ENCODE measurements around the gene MYO19.

DNA sequence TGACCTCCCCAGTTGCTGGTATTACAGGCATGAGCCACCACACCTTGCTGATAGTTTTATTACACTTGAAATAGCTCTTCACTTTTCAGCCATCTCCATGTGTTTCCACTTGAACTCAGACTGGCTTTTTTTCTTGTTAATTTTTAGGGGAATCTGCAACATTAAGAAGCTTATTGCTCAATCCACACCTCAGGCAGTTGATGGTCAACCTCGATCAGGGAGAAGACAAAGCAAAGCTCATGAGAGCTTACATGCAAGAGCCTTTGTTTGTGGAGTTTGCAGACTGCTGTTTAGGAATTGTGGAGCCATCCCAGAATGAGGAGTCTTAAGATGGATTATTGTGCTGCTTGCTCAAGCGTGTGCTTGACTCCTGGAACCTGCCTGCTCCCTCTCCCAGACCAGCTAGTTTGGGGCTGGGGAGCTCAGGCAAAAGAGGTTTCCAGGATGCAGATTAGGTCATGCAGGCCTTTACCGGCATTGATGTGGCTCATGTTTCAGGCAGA lies 39.5 kb downstream of the MYO19 start:
- TF ChIP-seq, protein P1, sequence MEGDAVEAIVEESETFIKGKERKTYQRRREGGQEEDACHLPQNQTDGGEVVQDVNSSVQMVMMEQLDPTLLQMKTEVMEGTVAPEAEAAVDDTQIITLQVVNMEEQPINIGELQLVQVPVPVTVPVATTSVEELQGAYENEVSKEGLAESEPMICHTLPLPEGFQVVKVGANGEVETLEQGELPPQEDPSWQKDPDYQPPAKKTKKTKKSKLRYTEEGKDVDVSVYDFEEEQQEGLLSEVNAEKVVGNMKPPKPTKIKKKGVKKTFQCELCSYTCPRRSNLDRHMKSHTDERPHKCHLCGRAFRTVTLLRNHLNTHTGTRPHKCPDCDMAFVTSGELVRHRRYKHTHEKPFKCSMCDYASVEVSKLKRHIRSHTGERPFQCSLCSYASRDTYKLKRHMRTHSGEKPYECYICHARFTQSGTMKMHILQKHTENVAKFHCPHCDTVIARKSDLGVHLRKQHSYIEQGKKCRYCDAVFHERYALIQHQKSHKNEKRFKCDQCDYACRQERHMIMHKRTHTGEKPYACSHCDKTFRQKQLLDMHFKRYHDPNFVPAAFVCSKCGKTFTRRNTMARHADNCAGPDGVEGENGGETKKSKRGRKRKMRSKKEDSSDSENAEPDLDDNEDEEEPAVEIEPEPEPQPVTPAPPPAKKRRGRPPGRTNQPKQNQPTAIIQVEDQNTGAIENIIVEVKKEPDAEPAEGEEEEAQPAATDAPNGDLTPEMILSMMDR (IDR thresholded peaks at IDR 0.05) = no peak
- TF ChIP-seq POLR2A (IDR thresholded peaks at IDR 0.05) (no peak), EP300 (IDR thresholded peaks at IDR 0.05) (no peak)

Measured in tibial nerve (tissue), 4 donors.